Activated T-cell treated with anti-CD3 and anti-CD28 coated beads, Interleukin-2, amount 50 U/mL, for 4 hours (primary cell): ENCODE measurements around the gene REV3L. TPM values are rescaled to one million over a fixed set of nuclear protein-coding genes. Genes with fewer than 3 reads are reported as not detected.
A peak's percentile ranks its signal among the peaks of the same experiment; 100 is the strongest.
"Not testable (repeated sequence)": the region's sequence is repeated elsewhere in the genome, so short reads cannot be mapped to it uniquely, and the experiment has no call there.

Experiments
- ATAC-seq, 2 donors: fragments of 200-7000 bp; cut with Tn5 transposase; one replicate each; pipeline ENCODE4 v1.10.0; 2021
- DNase-seq: peaks from one replicate; pipeline ENCODE4 v3.0.0-alpha.2; 2020
- H3K27me3 Mint-ChIP-seq: one replicate; pipeline ENCODE4 v1.8.0; 2021; ENCODE audit warnings: low read depth, mixed read lengths
- H3K36me3 Mint-ChIP-seq: one replicate; pipeline ENCODE4 v1.8.0; 2022; ENCODE audit warnings: mixed read lengths; ENCODE audit not compliant: insufficient read depth
- H3K4me1 Mint-ChIP-seq: one replicate; pipeline ENCODE4 v1.8.0; 2021; ENCODE audit warnings: low read depth, mixed read lengths
- H3K4me3 Mint-ChIP-seq: one replicate; pipeline ENCODE4 v1.8.0; 2021; ENCODE audit warnings: mild to moderate bottlenecking, moderate library complexity, mixed read lengths
- H3K9me3 Mint-ChIP-seq: one replicate; pipeline ENCODE4 v1.8.0; 2021; ENCODE audit warnings: mixed read lengths
- total RNA-seq, 3 donors: library from RNA; stranded (reverse); gene quantifications; one replicate each; pipeline ENCODE4 v1.2.1, GENCODE V29; 2021

REV3L gene
- total RNA-seq, 3 donors from 2014 or later, result 12.7 to 18.8 (median 14.5) TPM

GRCh38 chr6:111259089-111259831, 223.8 kb downstream of the REV3L start:
- ATAC-seq (peak; percentile 96 to 97), DNase-seq (peak; percentile 99)
- Mint-ChIP-seq H3K4me3 (peak overlapping the region; percentile 81), H3K4me1 (peaks cover 36% of the 10 kb centered on the region), H3K36me3 (peaks cover 5% of the 10 kb centered on the region), H3K9me3 (no peaks in the 10 kb centered on the region), H3K27me3 (peaks cover 7% of the 10 kb centered on the region)

- DNase-seq (no peak), ATAC-seq (peak in 1 of 2 donors; percentile 5)
- Mint-ChIP-seq H3K9me3 (no peaks in the 10 kb centered on the region), H3K27me3 (peaks cover 7% of the 10 kb centered on the region), H3K4me1 (peaks cover 30% of the 10 kb centered on the region), H3K36me3 (peaks cover 1% of the 10 kb centered on the region), H3K4me3 (peak overlapping the region; percentile 81)
Observed at GRCh38 chr6:111258615-111259088, 224.4 kb downstream of the REV3L start.

DNA sequence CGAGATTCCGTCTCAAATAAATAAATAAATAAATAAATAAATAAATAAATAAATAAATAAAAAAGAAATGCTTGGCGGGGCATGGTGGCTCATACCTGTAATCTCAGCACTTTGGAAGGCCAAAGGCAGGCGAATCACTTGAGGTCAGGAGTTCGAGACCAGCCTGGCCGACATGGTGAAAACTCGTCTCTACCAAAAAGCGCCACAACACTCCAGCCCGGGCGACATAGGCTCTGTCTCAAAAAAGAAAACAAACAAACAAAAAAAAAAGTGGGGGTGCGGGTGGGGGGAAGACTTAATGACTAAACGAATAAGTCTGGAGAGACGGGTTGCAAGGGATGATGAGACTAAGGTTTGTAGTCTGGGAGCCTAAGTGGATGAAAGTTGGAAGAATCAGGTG, 225.0 kb downstream of the REV3L start:
- no peak for DNase-seq
- no peak overlapping the region for H3K4me3 Mint-ChIP-seq
- no peak for ATAC-seq
- H3K9me3 Mint-ChIP-seq, result no peaks in the 10 kb centered on the region
- peaks cover 28% of the 10 kb centered on the region for H3K4me1 Mint-ChIP-seq
- peaks cover 7% of the 10 kb centered on the region for H3K27me3 Mint-ChIP-seq
- no peaks in the 10 kb centered on the region for H3K36me3 Mint-ChIP-seq

- no peaks in the 10 kb centered on the region for H3K9me3 Mint-ChIP-seq
- peaks cover 7% of the 10 kb centered on the region for H3K27me3 Mint-ChIP-seq
- peaks cover 21% of the 10 kb centered on the region for H3K4me1 Mint-ChIP-seq
- no peak for DNase-seq
- no peak overlapping the region for H3K4me3 Mint-ChIP-seq
- H3K36me3 Mint-ChIP-seq, result no peaks in the 10 kb centered on the region
- no peak for ATAC-seq
Observed at GRCh38 chr6:111256646-111257045, 226.4 kb downstream of the REV3L start.

DNA sequence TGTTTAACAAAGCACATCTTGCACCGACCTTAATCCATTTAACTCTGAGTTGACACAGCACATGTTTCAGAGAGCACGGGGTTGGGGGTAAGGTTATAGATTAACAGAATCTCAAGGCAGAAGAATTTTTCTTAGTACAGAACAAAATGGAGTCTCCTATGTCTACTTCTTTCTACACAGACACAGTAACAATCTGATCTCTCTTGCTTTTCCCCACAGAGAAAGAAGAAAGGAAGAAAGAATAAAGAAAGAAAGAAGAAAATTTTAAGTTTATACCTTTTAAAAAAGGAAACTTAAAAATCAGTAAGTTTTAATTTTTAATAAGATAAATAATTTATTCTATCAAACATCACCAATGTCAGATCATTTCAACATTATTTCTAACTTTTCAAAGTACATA, 227.2 kb downstream of the REV3L start:
- not testable (repeated sequence) for H3K36me3 Mint-ChIP-seq, DNase-seq, ATAC-seq, H3K4me3 Mint-ChIP-seq, H3K27me3 Mint-ChIP-seq, H3K9me3 Mint-ChIP-seq
- H3K4me1 Mint-ChIP-seq, result peaks cover 17% of the 10 kb centered on the region

GRCh38 chr6:111254779-111255166, 228.2 kb downstream of the REV3L start:
- H3K4me1 Mint-ChIP-seq, result peaks cover 8% of the 10 kb centered on the region
- DNase-seq, result no peak
- no peaks in the 10 kb centered on the region for H3K36me3 Mint-ChIP-seq
- no peaks in the 10 kb centered on the region for H3K9me3 Mint-ChIP-seq
- no peak overlapping the region for H3K4me3 Mint-ChIP-seq
- ATAC-seq, result no peak
- H3K27me3 Mint-ChIP-seq, result peaks cover 7% of the 10 kb centered on the region

- peaks cover 7% of the 10 kb centered on the region for H3K27me3 Mint-ChIP-seq
- ATAC-seq, result no peak
- peaks cover 8% of the 10 kb centered on the region for H3K4me1 Mint-ChIP-seq
Observed at GRCh38 chr6:111254004-111254778, 228.8 kb downstream of the REV3L start.

GRCh38 chr6:111252726-111253125, 230.3 kb downstream of the REV3L start:
- Mint-ChIP-seq H3K9me3 (no peaks in the 10 kb centered on the region), H3K27me3 (peaks cover 7% of the 10 kb centered on the region)
- no peak for DNase-seq

More at GRCh38 chr6:111254004-111254778, 228.8 kb downstream of the REV3L start:
- H3K9me3 Mint-ChIP-seq, result no peaks in the 10 kb centered on the region
- DNase-seq, result no peak
- H3K36me3 Mint-ChIP-seq, result no peaks in the 10 kb centered on the region
- H3K4me3 Mint-ChIP-seq, result no peak overlapping the region

DNA sequence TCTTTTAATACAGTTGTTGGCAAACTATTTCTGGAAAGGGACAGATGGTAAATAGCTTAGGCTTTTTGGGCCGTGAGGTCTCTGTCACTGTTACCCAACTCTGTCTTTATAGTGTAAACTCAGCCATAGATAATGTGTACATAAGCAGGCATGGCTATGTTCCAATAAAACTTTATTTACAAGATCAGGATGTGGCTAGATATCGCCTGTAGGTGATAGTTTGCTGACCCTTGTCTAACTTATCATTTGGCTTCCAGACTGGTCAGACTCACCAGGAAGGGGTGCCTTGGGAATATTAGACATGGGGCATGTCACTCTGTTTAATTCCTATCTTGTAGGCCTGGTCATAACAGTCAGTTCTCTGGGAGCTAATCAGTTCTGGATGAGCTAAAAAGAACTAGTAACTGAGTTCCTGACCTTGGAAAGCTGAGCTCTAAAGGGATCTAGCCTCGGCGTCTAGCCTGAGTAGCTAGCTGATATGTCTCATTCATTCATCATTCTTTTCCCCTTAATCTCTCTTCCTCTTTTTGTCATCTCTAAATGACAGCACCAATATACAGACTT, 232.1 kb downstream of the REV3L start:
- DNase-seq (no peak), ATAC-seq (no peak)
- H3K4me1 Mint-ChIP-seq, result no peaks in the 10 kb centered on the region
- no peaks in the 10 kb centered on the region for H3K9me3 Mint-ChIP-seq
- peaks cover 5% of the 10 kb centered on the region for H3K27me3 Mint-ChIP-seq
- H3K36me3 Mint-ChIP-seq, result no peaks in the 10 kb centered on the region
- no peak overlapping the region for H3K4me3 Mint-ChIP-seq

More at GRCh38 chr6:111252726-111253125, 230.3 kb downstream of the REV3L start:
- H3K36me3 Mint-ChIP-seq, result no peaks in the 10 kb centered on the region
- no peaks in the 10 kb centered on the region for H3K4me1 Mint-ChIP-seq
- no peak for ATAC-seq
- H3K4me3 Mint-ChIP-seq, result no peak overlapping the region

Other genes with a start within 250 kb of the REV3L start
- 10 to 100 TPM; 15.3 to 20.8 (median 19.3) TPM for gene TRAF3IP2, start 122.7 kb upstream of the REV3L start, total RNA-seq